GM18870 (cell line): ENCODE measurements around the gene FAU.

ENCODE experiments used
- ATAC-seq: cut with Tn5 transposase; IDR thresholded peaks from one replicate; pipeline ENCODE4 v1.9.1; 2021; ENCODE audit warnings: moderate library complexity; ENCODE audit not compliant: unreplicated experiment

The FAU gene

GRCh38 chr11:65136515-65137096, 14.7 kb upstream of the FAU start:
- no peak for ATAC-seq

GRCh38 chr11:65135633-65136145, 13.8 kb upstream of the FAU start:
- ATAC-seq: no peak

GRCh38 chr11:65134952-65135632, 13.2 kb upstream of the FAU start:
- peak; percentile 62 for ATAC-seq

GRCh38 chr11:65134240-65134951, 12.5 kb upstream of the FAU start, which contains the start of gene SYVN1:
Gene SYVN1, minus strand, starts transcription at chr11:65134519. Its CDS starts 918 bp downstream, at chr11:65133601.
- peak; percentile 51 for ATAC-seq

GRCh38 chr11:65133724-65134123, 11.8 kb upstream of the FAU start:
- no peak for ATAC-seq

GRCh38 chr11:65132988-65133700, 11.2 kb upstream of the FAU start:
- no peak for ATAC-seq

GRCh38 chr11:65132238-65132987, 10.5 kb upstream of the FAU start:
- no peak for ATAC-seq

GRCh38 chr11:65131895-65132237, 9.9 kb upstream of the FAU start:
- no peak for ATAC-seq

GRCh38 chr11:65131417-65131776, 9.5 kb upstream of the FAU start:
- no peak for ATAC-seq

- ATAC-seq: no peak
Observed at GRCh38 chr11:65130631-65131416, 8.9 kb upstream of the FAU start.

- ATAC-seq: no peak
Observed at GRCh38 chr11:65129649-65130441, 7.9 kb upstream of the FAU start.

- no peak for ATAC-seq
Observed at GRCh38 chr11:65128182-65129145, 6.5 kb upstream of the FAU start.

GRCh38 chr11:65127473-65128181, 5.7 kb upstream of the FAU start:
- ATAC-seq: no peak

- no peak for ATAC-seq
Observed at GRCh38 chr11:65126624-65127274, 4.8 kb upstream of the FAU start.

- no peak for ATAC-seq
Observed at GRCh38 chr11:65125197-65126056, 3.5 kb upstream of the FAU start.
